ENCODE measurements around the gene ADAM12.
A peak's percentile ranks its signal among the peaks of the same experiment; 100 is the strongest.

The ADAM12 gene

DNA sequence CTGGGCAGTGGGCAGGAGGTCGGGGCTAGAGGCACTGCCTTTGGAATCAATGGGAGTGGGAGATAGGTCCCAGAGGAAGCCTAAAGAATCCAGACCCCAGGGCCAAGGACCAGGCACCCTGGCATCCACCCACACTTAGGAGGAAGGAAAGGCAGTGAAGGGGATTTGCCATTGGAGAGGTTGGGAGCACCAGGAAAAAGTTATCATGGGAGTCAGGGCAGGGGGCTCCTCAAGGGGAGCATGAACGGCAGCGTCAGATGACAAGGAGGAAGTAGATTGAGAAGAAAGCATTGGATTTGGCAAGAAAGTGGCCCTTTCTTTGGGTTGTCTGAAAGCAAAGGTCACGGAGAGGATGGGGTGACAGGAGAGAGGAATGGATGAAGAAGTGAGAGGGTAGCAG is 142.8 kb downstream of the ADAM12 start:
- CTCF ChIA-PET, result no interaction called here

GRCh38 chr10:126243971-126244370 is 144.3 kb downstream of the ADAM12 start:
- DNase-seq (ENCODE audit: extremely low spot score), result no peak
- CTCF ChIA-PET, result no interaction called here
- POLR2A ChIA-PET, result no interaction called here
- no peak for TF ChIP-seq NFRKB (IDR thresholded peaks at IDR 0.05)
- no peak for TF ChIP-seq SP1 (IDR thresholded peaks at IDR 0.05)
- no peak for TF ChIP-seq FOXA1 (IDR thresholded peaks at IDR 0.05)
- no peak for TF ChIP-seq FOXM1 (IDR thresholded peaks at IDR 0.05; ENCODE audit: borderline replicate concordance)
- no peak for TF ChIP-seq ZNF384 (IDR thresholded peaks at IDR 0.05)
- TF ChIP-seq, protein P1, sequence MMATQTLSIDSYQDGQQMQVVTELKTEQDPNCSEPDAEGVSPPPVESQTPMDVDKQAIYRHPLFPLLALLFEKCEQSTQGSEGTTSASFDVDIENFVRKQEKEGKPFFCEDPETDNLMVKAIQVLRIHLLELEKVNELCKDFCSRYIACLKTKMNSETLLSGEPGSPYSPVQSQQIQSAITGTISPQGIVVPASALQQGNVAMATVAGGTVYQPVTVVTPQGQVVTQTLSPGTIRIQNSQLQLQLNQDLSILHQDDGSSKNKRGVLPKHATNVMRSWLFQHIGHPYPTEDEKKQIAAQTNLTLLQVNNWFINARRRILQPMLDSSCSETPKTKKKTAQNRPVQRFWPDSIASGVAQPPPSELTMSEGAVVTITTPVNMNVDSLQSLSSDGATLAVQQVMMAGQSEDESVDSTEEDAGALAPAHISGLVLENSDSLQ (IDR thresholded peaks at IDR 0.05), result no peak
- no peak for TF ChIP-seq HDGF (IDR thresholded peaks at IDR 0.05; ENCODE audit: borderline replicate concordance)
- no peak for TF ChIP-seq SUZ12 (IDR thresholded peaks at IDR 0.05)
- no peak for TF ChIP-seq CTBP1 (IDR thresholded peaks at IDR 0.05; ENCODE audit: borderline replicate concordance)
- TF ChIP-seq ELF4 (IDR thresholded peaks at IDR 0.05), result no peak
- TF ChIP-seq L3MBTL2 (conservative IDR thresholded peaks at IDR 0.05), result no peak
- TF ChIP-seq BHLHE40 (IDR thresholded peaks at IDR 0.05; ENCODE audit: borderline replicate concordance), result no peak
- TF ChIP-seq TARDBP (IDR thresholded peaks at IDR 0.05), result no peak
- no peak for TF ChIP-seq ARNT (IDR thresholded peaks at IDR 0.05)
- no peak for TF ChIP-seq LEF1 (IDR thresholded peaks at IDR 0.05; ENCODE audit: borderline replicate concordance)
- no peak for TF ChIP-seq FOXK2 (IDR thresholded peaks at IDR 0.05)

More for the DNA sequence above, 142.8 kb downstream of the ADAM12 start:
- POLR2A ChIA-PET, result no interaction called here
- TF ChIP-seq, protein P1 (IDR thresholded peaks at IDR 0.05), result no peak
- TF ChIP-seq TARDBP (IDR thresholded peaks at IDR 0.05) (no peak), SP1 (IDR thresholded peaks at IDR 0.05) (no peak), L3MBTL2 (conservative IDR thresholded peaks at IDR 0.05) (no peak), SUZ12 (IDR thresholded peaks at IDR 0.05) (no peak), ZNF384 (IDR thresholded peaks at IDR 0.05) (no peak), HDGF (IDR thresholded peaks at IDR 0.05; ENCODE audit: borderline replicate concordance) (no peak), BHLHE40 (IDR thresholded peaks at IDR 0.05; ENCODE audit: borderline replicate concordance) (no peak), ELF4 (IDR thresholded peaks at IDR 0.05) (no peak), CTBP1 (IDR thresholded peaks at IDR 0.05; ENCODE audit: borderline replicate concordance) (no peak), ARNT (IDR thresholded peaks at IDR 0.05) (no peak), FOXM1 (IDR thresholded peaks at IDR 0.05; ENCODE audit: borderline replicate concordance) (no peak), LEF1 (IDR thresholded peaks at IDR 0.05; ENCODE audit: borderline replicate concordance) (no peak)
- no peak for DNase-seq (ENCODE audit: extremely low spot score)

- TF ChIP-seq HDGF (IDR thresholded peaks at IDR 0.05; ENCODE audit: borderline replicate concordance), result no peak
- TF ChIP-seq ZNF384 (IDR thresholded peaks at IDR 0.05), result no peak
- TF ChIP-seq LEF1 (IDR thresholded peaks at IDR 0.05; ENCODE audit: borderline replicate concordance), result no peak
- TF ChIP-seq FOXM1 (IDR thresholded peaks at IDR 0.05; ENCODE audit: borderline replicate concordance), result no peak
- CTCF ChIA-PET, result no interaction called here
- POLR2A ChIA-PET, result no interaction called here
- DNase-seq (ENCODE audit: extremely low spot score), result no peak
Measured at GRCh38 chr10:126243306-126243705, 145.0 kb downstream of the ADAM12 start.

DNA sequence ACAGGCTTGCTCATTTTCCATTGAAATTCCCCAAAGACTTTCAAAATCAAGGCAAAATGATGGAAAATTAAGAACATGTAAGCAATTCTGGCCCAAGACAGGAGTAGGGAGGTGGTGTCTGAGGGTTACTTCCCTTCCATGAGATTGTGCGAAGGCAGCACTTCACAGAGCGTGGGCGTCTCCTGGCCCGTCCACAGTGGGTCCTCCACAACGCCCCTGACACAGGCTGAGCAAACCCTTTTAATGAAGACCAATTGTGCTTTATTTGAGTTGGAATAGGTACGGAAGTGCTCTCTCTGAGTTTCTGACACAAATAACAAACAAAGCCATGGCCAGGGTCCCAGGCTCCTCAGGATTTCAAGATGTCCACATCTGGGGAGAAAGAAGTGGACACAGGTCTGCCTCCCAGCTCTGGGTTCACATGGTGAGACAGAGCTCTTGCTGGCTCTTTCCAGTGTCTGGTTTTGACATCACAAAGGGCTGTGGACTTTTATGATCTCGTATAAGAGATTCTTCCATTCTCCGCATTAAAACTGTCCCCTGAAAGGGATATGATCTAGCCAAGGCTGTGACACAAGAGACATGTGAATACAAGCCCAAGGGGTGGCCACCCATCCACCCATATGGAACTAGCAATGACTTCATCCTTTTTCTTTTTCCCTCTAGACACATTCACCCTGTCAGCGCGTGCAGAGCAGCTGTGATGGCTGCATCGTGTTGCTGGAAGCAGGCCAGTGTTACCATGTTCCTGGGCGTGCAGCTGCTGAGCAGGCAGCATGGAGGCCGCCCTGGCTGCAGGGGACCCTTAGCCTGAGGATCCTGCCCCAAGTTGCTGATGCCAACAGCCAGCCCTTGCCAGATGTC is 145.6 kb downstream of the ADAM12 start:
- no peak for DNase-seq (ENCODE audit: extremely low spot score)
- peak; percentile 64 for TF ChIP-seq L3MBTL2 (conservative IDR thresholded peaks at IDR 0.05)
- TF ChIP-seq FOXM1 (IDR thresholded peaks at IDR 0.05; ENCODE audit: borderline replicate concordance), result no peak
- ChIA-PET CTCF (no interaction called here), POLR2A (no interaction called here)

DNA sequence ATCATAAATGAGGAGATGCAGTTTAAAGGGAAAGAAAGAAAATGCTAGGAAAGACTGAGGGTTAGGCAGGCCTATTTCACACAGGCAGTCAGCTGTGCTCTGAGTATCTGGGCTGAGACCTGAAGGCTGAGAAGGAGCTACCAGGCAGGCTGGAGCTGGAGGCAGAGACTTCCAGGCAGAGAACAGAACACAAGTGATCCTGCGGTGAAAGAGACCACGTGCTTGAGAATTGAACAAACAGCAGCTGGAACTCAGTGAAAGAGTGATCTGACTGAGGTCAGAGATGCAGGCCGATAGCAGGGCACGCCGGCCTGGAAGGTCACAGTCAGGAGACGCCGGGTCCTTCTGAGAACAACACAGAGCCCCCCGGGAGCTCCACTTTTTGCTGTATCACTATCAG is 147.8 kb downstream of the ADAM12 start:
- ChIA-PET POLR2A (interaction anchor here (0.7 to 1.2 kb wide), 2 partner anchors 10 to 25 kb away, joined by 3 read pairs; no protein-coding TSS in a partner anchor), CTCF (interaction anchor here (1.1 kb wide), 1 partner anchor 263 kb away, joined by 3 read pairs; no protein-coding TSS in a partner anchor)
- TF ChIP-seq L3MBTL2 (conservative IDR thresholded peaks at IDR 0.05), result peak; percentile 33; the same call in 1 of the 2 replicates
- TF ChIP-seq, protein P1 (IDR thresholded peaks at IDR 0.05), result no peak
- no peak for DNase-seq (ENCODE audit: extremely low spot score)

GRCh38 chr10:126239844-126240243 is 148.4 kb downstream of the ADAM12 start:
- TF ChIP-seq CTBP1 (IDR thresholded peaks at IDR 0.05; ENCODE audit: borderline replicate concordance), result no peak
- no peak for TF ChIP-seq BHLHE40 (IDR thresholded peaks at IDR 0.05; ENCODE audit: borderline replicate concordance)
- no peak for TF ChIP-seq TARDBP (IDR thresholded peaks at IDR 0.05)
- no peak for TF ChIP-seq HDGF (IDR thresholded peaks at IDR 0.05; ENCODE audit: borderline replicate concordance)
- no peak for TF ChIP-seq NFRKB (IDR thresholded peaks at IDR 0.05)
- TF ChIP-seq L3MBTL2 (conservative IDR thresholded peaks at IDR 0.05), result no peak
- no peak for TF ChIP-seq SUZ12 (IDR thresholded peaks at IDR 0.05)
- DNase-seq (ENCODE audit: extremely low spot score), result no peak
- CTCF ChIA-PET, result interaction anchor here (0.5 to 0.6 kb wide), 2 partner anchors 13 to 552 kb away, joined by 3 to 4 read pairs; no protein-coding TSS in a partner anchor
- POLR2A ChIA-PET, result interaction anchor here (0.7 to 1.2 kb wide), 3 partner anchors 9 to 24 kb away, joined by 3 read pairs; no protein-coding TSS in a partner anchor
